ENCODE measurements around the gene RAD1. TPM values are rescaled to one million over a fixed set of nuclear protein-coding genes. Genes with fewer than 3 reads are reported as not detected.

The RAD1 gene
- total RNA-seq, 1 donor from 2014 or later: 36.1 TPM

- TF ChIP-seq CTCF (conservative IDR thresholded peaks at IDR 0.05): no peak
- peaks cover 23% of the 10 kb centered on the region for H3K4me1 Mint-ChIP-seq
- H3K4me3 Mint-ChIP-seq: no peak overlapping the region
- H3K27me3 Mint-ChIP-seq (ENCODE audit: low read depth): no peaks in the 10 kb centered on the region
- no peaks in the 10 kb centered on the region for H3K9me3 Mint-ChIP-seq
- no peak for DNase-seq (ENCODE audit: low read depth, low spot score)
- peaks cover 4% of the 10 kb centered on the region for H3K36me3 Mint-ChIP-seq (ENCODE audit: low read depth)
- no peak overlapping the region for H3K27ac Mint-ChIP-seq (ENCODE audit: unreplicated experiment)
Observed at GRCh38 chr5:34865091-34865490, 50.2 kb downstream of the RAD1 start.

DNA sequence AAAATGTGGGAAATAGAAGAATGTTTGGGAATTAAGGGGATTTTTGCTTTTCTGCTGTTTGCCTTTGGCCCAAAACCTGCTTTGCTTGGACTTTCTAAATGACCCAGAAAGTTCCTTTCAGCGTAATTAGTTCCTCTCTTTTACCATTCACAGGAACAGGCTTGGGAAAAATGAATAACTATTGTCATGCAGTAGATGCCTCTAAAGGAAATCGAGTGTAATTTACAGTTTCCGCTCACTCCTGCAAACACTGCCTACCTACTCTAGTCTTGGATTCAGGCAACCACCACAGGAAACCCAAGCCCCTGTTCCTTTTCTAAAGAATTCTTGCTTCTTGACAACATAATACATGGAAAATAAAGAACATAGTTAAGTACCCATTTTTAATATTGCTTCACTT is 51.4 kb downstream of the RAD1 start:
- Mint-ChIP-seq H3K9me3 (no peaks in the 10 kb centered on the region), H3K4me1 (peaks cover 13% of the 10 kb centered on the region), H3K27me3 (ENCODE audit: low read depth) (no peaks in the 10 kb centered on the region), H3K27ac (ENCODE audit: unreplicated experiment) (no peak overlapping the region), H3K36me3 (ENCODE audit: low read depth) (no peaks in the 10 kb centered on the region), H3K4me3 (no peak overlapping the region)
- DNase-seq (ENCODE audit: low read depth, low spot score): no peak
- TF ChIP-seq CTCF (conservative IDR thresholded peaks at IDR 0.05): no peak

DNA sequence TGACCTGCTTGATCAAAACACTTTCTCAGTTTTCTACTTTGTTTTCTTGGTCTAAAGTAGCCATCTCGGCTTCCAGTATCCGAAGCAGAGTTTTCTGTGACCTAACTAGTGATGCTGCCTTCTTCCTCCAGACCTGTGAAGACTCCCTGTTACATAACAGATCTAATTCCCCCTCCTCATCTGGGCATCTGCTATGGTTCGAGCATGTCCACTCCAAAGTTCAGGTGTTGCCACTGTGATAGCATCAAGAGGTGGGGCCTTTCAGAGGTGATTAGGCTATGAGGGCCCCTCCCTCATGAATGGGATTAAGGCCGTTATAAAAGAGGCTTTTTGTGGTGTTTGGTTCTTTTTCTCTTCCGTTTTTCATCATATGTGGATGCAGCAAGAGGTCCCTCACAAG is 56.1 kb downstream of the RAD1 start:
- H3K4me3 Mint-ChIP-seq: no peak overlapping the region
- TF ChIP-seq CTCF (conservative IDR thresholded peaks at IDR 0.05): no peak
- H3K27ac Mint-ChIP-seq (ENCODE audit: unreplicated experiment): no peak overlapping the region
- H3K36me3 Mint-ChIP-seq (ENCODE audit: low read depth): no peaks in the 10 kb centered on the region
- H3K9me3 Mint-ChIP-seq: no peaks in the 10 kb centered on the region
- H3K27me3 Mint-ChIP-seq (ENCODE audit: low read depth): no peaks in the 10 kb centered on the region
- no peak for DNase-seq (ENCODE audit: low read depth, low spot score)
- peaks cover 15% of the 10 kb centered on the region for H3K4me1 Mint-ChIP-seq

- H3K27ac Mint-ChIP-seq (ENCODE audit: unreplicated experiment): no peak overlapping the region
- no peak overlapping the region for H3K4me3 Mint-ChIP-seq
- TF ChIP-seq CTCF (conservative IDR thresholded peaks at IDR 0.05): no peak
- no peaks in the 10 kb centered on the region for H3K9me3 Mint-ChIP-seq
- peaks cover 19% of the 10 kb centered on the region for H3K4me1 Mint-ChIP-seq
- no peak for DNase-seq (ENCODE audit: low read depth, low spot score)
- H3K27me3 Mint-ChIP-seq (ENCODE audit: low read depth): no peaks in the 10 kb centered on the region
- H3K36me3 Mint-ChIP-seq (ENCODE audit: low read depth): no peaks in the 10 kb centered on the region
Observed at GRCh38 chr5:34858790-34859189, 56.5 kb downstream of the RAD1 start.

GRCh38 chr5:34857894-34858293 is 57.4 kb downstream of the RAD1 start:
- TF ChIP-seq CTCF (conservative IDR thresholded peaks at IDR 0.05): no peak
- Mint-ChIP-seq H3K36me3 (ENCODE audit: low read depth) (peaks cover under 1% of the 10 kb centered on the region), H3K27me3 (ENCODE audit: low read depth) (no peaks in the 10 kb centered on the region), H3K4me3 (no peak overlapping the region), H3K9me3 (no peaks in the 10 kb centered on the region), H3K4me1 (peaks cover 28% of the 10 kb centered on the region), H3K27ac (ENCODE audit: unreplicated experiment) (no peak overlapping the region)
- DNase-seq (ENCODE audit: low read depth, low spot score): no peak

- TF ChIP-seq CTCF (conservative IDR thresholded peaks at IDR 0.05): no peak
- H3K36me3 Mint-ChIP-seq (ENCODE audit: low read depth): peaks cover 8% of the 10 kb centered on the region
- H3K27ac Mint-ChIP-seq (ENCODE audit: unreplicated experiment): no peak overlapping the region
- no peak overlapping the region for H3K4me3 Mint-ChIP-seq
- H3K4me1 Mint-ChIP-seq: peaks cover 35% of the 10 kb centered on the region
- DNase-seq (ENCODE audit: low read depth, low spot score): no peak
- peaks cover 4% of the 10 kb centered on the region for H3K9me3 Mint-ChIP-seq
- no peaks in the 10 kb centered on the region for H3K27me3 Mint-ChIP-seq (ENCODE audit: low read depth)
Observed at GRCh38 chr5:34857161-34857560, 58.1 kb downstream of the RAD1 start.
